Activated CD4-positive, alpha-beta T cell treated with anti-CD3 and anti-CD28 coated beads for 4 hours (primary cell): ENCODE measurements around the gene RNF113B.

ENCODE experiments used
- DNase-seq, 2 donors: peaks; one replicate each; pipeline ENCODE4 v3.0.0-alpha.2; 2020

The RNF113B gene

DNA sequence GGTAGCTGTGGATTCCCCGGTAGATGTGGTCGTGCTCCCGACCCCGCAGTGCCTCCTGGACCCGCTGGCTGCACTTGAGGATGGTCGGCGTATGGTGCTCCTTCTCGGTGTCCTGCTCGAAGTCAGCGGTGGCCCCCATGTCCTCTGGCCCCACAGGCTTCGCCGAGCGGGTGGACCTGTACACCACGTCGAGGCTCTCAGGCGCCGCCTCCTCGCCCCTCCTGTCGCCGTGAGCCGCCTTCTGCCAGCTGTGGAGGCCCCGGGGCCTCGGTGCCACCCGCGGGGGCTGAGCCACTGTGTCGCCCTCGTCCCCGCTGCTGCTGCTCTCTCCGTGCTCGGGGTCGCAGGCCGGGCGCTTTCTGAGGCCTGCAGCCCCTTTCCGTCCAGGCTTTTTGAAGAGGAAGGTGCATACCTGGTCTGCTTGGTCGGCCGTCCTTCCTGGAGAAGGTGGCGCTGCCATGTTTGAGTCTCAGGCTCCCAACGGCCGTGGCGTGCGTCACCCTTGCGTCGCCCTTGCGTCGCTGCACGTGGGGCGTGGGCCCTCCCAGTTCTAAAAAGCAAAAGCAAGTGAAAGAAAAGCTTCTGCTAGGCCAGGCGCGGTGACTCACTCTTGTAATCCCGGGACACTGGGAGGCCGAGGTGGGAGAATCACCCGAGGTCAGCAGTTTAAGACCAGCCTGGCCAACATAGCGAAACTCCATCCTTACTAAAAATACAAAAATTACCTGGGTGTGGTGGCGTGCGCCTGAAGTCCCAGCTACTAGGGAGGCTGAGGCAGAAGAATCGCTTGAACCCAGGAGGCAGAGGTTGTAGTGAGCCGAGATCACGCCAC, at the start of gene RNF113B:
Gene RNF113B, minus strand, starts transcription at position 493 of the 832 bp plus-strand sequence. Its CDS starts 33 bp downstream, at position 460.
- no peak for DNase-seq

DNA sequence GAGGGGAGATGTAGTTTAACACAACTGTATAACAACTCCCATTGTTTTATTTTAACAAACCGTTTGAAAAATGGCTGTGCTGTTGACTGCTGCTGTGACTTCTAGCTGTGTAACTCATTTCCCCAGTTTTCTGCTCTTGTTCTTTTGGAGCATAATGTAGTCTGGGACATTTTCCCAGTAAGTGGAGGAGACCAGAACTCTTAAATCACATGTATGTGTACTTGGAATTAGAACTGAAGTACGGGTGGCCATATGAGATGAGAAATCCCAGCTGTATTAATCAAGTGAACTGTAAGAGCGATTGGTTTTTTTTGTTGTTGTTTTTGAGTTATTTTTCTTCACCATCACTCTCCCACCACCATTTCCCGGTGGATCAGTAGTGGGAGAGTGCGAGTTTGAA, 49.4 kb upstream of the RNF113B start:
- no peak for DNase-seq

DNA sequence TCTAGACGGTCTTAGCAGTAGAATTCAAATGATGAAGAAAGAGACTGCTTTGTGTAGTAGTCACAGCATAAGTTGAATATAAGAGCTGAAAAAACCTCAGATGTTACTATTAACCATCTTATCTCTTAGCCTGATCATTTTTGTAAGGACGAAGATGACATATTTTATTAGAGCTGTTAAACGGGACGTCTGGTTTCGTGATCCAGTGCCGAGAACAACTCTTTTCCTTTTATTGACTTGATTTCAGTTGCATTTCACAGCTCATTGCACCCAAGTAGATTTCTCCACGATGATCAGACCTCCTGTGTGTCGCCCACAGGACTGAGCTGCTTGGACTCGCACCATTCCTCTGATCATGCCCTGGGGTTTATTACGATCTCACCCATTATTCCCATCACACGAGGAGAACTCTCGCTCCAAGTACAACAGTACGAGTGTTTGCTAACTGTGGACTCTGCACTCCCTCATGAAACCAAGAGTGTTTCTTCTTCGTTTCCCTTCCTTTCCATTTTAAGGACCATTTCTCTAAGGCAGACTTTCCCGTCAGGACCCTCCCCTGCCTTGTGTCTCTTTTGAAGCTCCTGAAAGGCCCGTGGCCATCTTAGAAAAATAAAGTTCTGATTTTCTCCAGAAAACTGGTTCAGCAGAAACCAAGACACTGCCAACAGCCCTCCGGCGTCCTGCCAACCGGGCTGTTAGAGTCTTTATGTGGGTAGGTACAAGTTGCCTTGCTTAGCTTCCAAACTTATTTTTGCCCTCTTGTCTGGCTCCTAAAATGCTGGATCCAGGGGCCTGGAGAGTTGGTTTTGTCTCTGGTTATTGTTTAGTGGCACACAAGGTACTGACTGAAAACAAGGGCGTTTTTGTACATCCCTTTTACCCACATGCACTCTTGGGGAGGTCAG, 48.2 kb upstream of the RNF113B start:
- DNase-seq, result no peak

DNA sequence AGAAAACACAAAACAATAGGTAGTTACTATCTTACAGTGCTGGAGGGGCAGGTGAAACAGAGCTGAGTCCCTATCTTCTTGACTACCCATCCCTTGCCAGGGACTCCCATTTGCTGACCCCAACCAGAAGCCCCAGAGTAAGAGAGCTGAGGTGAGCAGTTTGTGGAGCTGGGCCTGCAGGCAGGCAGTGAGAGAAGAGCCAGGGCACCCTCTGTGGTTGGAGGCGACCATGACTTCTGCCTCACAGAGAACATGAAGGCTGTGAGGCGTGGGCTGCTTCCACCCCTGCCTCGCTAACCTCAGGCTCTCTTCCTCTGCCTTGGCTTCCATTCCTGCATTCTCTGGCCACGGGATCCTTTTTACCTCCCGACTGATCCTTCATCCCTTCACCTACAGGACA, 47.5 kb upstream of the RNF113B start:
- no peak for DNase-seq

DNA sequence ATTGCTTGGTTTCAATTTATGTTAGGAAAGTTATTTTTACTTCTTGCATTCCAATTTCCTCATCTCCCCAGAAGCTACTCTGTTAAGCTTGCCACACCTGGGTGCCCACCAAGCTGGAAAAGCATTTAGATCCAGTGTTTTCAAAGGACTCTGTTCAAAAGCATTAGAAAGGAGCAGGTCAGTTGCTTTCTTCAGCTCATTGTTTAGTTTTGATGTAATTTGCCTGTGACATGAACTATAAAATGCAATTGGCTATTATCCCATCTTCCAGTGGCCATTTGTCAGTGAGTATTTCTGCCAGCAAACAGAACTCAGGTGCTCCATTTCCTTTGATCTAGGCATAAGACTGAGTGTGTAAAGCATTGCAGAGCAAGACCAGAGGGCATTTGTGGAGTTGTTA, 46.7 kb upstream of the RNF113B start:
- no peak for DNase-seq

DNA sequence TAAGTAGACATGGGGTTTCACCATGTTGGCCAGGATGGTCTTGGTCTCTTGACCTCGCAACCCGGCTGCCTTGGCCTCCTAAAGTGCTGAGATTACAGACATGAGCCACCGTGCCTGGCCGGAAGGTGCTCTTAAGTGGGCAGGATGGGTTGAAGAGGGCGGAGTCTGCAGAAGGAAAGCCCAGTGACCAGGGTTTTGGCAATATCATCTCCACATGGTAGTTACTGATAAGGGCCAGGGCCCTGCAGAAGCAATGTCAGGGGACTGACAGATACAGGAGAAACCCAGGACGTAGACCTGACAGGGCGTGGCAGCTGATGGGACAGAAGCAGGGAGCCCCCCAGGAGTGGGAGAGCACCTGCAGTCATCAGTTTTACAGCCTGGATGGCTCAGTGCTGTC, 45.7 kb upstream of the RNF113B start:
- no peak for DNase-seq

DNA sequence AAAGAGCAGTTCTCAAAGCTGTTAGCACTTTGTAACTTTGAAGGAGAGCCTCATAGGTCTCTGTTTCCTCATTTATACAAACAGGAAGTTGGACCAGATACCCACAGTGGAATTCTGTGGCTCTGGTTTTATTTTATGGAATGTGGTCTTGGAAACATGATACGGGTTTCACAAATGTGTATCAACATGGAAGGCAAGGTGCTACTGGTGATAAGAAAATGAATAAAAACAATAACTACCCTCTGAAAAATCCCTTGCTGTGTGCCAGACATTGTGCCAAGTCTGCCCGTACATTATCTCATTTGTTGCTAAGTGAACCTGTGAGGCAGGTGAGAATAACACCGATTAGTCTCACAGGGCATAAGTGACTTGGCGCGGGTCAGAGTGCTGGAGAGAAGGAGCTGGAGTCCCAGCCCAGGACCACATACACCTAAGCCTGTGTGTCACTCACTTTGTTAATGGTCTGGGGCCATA, 45.0 kb upstream of the RNF113B start:
- DNase-seq, result no peak

DNA sequence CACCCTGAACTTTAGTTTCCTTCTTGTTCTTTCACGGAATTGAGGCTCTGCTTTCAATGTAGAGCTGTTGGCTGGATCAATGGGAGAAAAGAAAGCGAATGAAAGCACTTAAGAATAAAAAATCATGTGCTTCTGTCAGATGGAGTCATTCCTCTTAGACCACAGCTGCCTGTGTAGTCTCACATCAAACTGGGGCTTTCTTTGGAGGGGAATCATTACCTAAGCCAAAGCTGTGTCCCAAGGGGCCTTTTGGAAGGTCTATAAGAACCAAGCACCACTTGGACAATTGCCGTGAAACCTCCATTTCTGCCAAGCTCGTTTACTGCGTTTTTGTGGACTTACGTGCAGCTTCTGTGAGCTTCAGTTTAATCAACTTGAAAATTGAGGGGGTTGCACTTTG, 44.2 kb upstream of the RNF113B start:
- DNase-seq, result no peak

DNA sequence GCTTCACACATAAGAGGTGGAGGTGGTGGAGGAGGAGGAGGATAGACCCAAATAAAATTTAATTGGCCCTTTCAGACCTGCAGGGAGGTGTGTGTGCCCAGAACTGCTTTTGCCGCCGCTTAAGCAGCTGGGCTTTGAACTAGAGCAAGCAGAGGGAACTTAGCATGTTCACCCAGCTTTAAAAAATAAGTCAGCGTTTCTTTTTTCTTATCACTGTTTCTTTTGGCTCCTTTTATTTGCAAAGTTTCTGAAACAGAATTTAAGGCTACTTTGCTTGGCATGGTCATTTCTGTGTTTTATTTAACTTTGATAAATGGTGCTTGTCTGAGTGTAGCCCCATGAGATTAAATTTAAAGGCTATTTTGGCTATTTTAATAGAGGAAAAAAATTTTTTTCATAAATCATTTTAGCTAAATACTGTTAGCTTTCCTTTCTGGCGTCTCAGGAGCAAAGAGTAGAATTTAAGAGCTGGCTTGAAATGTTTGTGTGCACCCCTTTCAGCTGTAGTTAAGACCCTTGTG, 43.3 kb upstream of the RNF113B start:
- DNase-seq, result no peak

DNA sequence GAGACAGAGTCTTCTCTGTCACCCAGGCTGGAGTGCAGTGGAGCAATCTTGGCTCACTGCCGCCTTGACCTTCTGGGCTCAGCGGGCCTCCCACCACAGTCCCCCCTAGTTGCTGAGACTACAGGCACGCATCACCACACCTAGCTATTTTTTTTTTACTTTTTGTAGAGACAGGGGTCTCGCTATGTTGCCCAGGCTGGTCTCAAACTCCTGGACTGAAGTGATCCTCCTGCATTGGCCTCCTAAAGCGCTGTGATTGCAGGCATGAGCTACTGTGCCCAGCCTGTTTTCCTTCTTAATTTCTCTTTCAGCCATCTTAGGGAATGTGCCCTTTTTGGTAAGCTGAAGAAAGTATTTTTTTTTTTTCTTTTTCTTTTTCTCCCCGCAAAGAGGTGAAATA, 42.6 kb upstream of the RNF113B start:
- no peak for DNase-seq

DNA sequence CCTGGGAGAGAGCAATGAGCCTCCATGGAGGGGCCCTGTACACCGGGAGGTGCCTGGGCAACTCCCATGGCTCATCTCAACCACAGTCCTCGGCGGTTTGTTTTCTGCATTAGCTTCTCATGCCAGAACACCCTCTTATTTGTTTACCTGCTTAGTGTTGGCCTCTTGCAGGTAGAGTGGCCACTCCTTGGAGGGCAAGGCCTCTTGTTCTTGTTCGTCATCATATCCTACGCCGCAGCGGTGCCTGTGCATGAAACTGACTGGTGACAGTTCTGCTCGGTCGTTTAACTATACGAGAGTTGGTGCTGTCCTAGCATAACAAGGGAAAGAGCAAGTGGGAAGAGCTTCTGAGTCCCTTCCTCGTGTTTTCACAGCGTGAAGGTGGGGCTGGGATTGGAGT, 40.5 kb upstream of the RNF113B start:
- DNase-seq, result no peak

DNA sequence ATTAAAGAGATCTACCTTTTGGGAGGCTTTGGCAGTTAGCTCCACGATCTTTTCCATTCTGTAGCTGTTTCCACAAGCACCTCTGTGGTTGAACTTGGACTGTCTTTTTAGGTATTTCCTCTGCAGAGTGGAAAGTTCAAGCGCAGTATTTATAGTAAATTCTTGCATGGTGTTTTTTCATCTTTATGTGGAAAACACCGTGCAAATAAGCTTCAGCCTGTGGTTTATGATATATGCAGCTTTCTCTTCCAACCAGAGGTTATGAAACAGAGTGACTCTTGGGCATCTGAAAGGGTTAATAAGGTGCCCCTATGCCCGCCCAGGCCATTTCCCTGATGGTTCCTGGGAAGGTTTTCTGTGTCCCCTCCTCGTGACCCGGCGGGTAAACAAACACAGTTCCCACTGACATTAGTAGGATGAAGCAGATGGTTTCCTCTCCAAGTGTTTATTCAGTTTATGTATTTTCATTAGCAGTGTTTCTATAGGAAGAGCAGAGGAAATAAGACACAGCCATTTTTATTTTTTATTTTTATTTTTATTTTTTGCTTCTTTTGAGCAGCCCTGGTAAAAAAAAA, 39.7 kb upstream of the RNF113B start:
- DNase-seq, result no peak

DNA sequence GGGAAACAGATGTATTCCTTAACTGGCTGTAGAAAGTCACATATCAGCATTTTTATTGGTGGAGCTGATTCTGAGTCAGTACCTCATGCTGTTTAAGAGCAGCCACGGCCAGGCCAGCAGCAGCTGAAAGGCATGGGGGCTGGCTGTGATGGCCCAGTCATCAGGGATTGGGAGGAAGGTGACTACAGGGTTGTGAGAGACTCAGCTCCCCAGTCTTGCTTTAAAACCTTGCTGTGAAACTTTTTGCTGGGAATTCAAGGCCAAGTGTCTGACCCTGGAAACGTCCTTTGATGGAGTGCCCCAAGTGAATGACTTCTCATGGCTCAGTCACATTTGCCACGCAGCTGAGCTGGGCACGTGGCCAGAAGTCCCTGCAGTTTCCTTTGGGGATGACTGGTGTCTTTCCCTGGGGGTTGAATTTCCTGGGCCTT, 39.1 kb upstream of the RNF113B start:
- DNase-seq, result no peak

DNA sequence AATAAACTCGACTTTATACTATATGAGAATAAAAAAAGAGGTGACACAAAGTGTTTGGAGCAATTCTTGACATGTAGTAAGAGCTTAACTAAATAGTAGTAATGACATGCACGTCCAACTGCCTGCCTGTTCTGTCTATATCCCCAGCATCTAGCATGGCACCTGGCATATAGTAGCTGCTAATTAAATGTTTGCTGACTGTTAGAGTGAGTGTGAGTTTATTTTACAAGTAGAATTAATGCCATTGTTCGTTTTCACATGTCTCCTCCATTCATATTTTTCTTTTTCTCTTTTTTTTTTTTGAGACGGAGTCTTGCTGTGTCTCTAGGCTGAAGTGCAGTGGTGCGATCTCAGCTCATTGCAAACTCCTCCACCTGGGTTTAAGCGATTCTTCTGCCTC, 38.4 kb upstream of the RNF113B start:
- no peak for DNase-seq

DNA sequence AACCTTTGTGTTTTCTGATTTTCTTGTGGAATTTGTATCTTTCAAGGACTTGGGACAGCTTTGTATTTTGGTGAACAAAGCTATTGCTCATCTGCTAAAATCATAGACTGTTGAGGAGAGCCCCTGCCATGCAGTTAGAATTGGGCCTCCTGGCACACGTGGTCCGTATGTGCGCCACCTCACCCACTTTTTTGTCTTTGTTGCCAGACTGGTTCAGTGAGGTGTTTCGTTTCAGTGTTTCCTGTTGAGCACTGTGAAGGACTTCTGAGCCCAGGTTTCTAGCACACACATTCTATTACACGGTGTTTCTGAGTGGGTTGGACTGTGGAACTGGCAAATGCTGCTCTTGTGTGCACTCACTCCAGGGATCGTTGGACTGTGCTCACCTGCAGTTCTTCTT, 37.6 kb upstream of the RNF113B start:
- no peak for DNase-seq

DNA sequence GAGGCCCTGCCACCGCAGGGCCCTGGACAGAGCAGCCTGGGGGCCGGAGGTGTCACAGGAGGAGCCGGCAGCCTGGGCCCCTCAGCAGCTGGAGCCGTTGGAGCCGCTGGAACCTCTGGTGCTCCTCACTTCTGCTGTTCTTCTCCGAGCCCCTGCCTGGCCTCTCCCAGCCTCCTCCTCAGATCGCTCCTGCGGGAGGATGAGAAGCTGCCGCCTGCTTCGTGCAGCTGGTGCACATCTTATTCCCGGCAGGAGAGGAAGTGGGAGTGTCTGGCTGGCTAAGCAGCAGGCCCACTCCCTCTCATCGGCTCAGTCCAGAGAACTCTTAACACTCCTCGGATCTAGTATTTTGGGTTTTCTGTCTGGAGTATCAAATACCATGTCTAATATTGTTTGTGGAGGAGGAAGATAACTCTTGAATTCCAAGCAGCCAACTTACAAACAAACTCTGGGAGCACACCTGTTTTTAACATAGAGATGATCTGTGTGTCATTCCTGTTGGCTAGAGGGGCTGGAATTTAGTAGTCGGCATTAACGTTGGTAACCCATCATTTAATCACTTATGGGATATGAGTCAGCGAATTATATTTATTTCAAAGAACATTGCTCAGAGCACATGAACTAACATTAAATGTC, 37.1 kb upstream of the RNF113B start:
- DNase-seq, result no peak

DNA sequence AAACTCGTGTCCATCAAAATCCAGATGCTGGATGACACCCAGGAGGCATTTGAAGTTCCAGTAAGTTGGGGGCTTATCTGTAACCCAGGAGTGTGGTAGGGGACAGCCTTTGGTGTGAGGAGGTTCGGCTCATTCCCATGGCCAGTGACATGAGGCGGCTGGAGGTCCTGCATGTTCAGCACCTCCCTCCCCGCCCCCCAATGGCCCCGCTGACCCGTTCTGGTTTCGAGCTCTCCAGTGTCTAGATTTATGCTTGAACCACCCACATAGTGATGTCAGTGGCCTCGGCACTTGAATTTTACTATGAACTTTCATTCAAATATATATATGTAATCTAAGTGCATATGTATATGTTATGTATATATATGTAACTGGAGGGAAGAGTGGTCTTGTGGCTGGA, 36.3 kb upstream of the RNF113B start:
- no peak for DNase-seq

DNA sequence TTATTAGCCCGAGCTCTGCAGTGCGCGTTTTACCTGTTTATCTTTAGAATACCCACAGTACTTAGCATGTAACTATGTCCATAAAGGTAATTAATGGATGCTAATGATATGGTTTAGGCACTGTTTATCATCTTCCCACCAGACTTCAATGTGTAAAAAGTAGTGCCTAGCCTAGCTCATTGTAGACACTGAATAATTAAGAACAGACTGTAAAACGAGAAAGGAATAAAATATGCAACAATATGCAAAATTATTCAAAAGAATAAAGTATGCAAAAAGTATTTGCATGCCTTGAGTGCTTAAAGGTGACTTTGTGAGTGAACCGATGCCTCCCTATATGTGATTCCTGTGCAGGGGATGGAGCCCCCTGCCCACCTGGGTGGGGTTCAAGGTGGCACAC, 35.7 kb upstream of the RNF113B start:
- no peak for DNase-seq

DNA sequence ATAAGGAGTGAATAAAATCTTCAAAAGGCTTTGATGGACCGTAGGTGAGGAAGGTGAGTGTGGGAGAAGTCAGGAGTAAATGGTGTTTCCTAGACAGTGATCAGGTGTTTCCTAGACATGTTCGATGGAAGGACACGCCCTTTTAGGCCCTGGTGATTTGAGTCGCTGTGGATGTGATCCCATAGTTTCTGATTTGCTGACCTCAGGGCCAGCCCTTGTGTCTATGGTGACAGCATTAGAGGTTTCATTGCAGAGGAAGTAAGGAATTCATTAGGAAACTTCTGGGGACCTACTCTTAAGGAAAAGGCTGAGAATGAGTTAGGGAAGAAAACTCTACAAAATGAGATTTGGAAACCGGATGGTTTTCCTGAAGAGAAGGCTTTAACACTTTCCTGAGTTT, 31.5 kb upstream of the RNF113B start:
- DNase-seq, result no peak

DNA sequence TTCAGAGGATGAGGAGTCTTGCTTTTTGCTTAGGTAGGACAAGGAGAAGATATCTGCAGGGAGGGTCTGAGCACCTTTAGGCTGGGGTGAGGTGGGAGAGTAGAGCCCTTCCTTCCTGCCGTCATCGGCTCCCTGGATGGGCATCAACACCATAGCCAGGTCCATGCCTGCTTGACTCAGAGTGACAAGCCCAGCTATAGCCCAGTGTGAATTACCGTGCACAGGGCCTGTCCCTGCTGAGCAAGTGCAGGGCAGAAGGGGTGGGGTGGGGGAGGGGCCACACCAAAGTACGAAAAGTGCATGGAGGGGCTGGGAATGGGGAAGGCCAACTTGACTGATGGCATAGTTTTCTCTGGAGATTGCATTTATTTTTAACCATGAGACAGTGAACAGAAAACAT, 30.3 kb upstream of the RNF113B start:
- DNase-seq, result no peak

DNA sequence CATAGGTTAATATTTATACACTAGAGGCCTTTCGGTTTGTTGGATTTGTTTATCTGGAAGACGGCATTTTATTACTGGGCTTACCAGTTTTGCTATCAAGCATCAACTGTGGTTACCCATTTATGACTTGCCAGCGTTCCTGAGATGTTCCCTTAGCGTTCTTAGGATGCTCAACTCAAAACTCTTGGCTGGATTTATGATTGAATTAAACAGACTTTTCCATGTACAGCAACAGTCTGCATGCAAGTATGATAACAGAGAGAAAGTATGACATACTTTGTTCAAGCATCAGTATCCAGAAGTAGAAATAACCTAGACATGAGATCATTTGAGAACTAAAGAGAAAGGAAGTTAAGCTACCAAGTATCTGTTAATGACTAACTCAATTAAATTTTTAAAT, 29.9 kb upstream of the RNF113B start:
- no peak for DNase-seq

DNA sequence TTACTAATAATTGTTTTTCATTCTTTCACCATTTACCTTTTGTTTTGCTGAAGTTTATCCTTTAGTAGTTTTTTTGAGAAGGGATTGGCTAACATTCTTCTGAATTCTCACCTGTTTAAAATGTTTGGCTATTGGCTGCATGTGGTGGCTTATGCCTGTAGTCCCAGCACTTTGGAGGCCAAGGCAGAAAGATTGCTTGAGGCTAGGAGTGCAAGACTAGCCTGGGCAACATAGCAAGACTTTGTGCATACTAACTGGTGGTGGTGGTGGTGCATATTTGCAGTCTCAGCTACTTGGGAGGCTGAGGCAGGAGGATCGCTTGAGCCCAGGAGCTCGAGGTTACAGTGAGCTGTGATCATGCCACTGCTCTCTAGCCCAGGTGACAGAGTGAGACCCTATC, 27.5 kb upstream of the RNF113B start:
- no peak for DNase-seq
